ENCODE results near the gene MAD1L1.
A peak's percentile ranks its signal among the peaks of the same experiment; 100 is the strongest.
"Not testable (repeated sequence)": the region's sequence is repeated elsewhere in the genome, so short reads cannot be mapped to it uniquely, and the experiment has no call there.

Gene MAD1L1

GRCh38 chr7:2044311-2044882, 188.3 kb downstream of the MAD1L1 start:
- DNase-seq (ENCODE audit: low spot score): no peak

GRCh38 chr7:2043316-2044039, 189.3 kb downstream of the MAD1L1 start:
- peak; percentile 84 for DNase-seq (ENCODE audit: low spot score)

GRCh38 chr7:2042650-2043049, 190.1 kb downstream of the MAD1L1 start:
- DNase-seq (ENCODE audit: low spot score): no peak

- DNase-seq (ENCODE audit: low spot score): no peak
Measured at GRCh38 chr7:2041496-2042367, 191.0 kb downstream of the MAD1L1 start.

- no peak for DNase-seq (ENCODE audit: low spot score)
Measured at GRCh38 chr7:2040893-2041270, 191.9 kb downstream of the MAD1L1 start.

GRCh38 chr7:2040201-2040892, 192.4 kb downstream of the MAD1L1 start:
- DNase-seq (ENCODE audit: low spot score): no peak

GRCh38 chr7:2038931-2039728, 193.6 kb downstream of the MAD1L1 start:
- no peak for DNase-seq (ENCODE audit: low spot score)

- peak; percentile 66 for DNase-seq (ENCODE audit: low spot score)
Measured at GRCh38 chr7:2037808-2038522, 194.8 kb downstream of the MAD1L1 start.

- DNase-seq (ENCODE audit: low spot score): no peak
Measured at GRCh38 chr7:2037301-2037807, 195.4 kb downstream of the MAD1L1 start.

- no peak for DNase-seq (ENCODE audit: low spot score)
Measured at GRCh38 chr7:2036786-2037185, 196.0 kb downstream of the MAD1L1 start.

- DNase-seq (ENCODE audit: low spot score): not testable (repeated sequence)
Measured at GRCh38 chr7:2036201-2036600, 196.5 kb downstream of the MAD1L1 start.

- no peak for DNase-seq (ENCODE audit: low spot score)
Measured at GRCh38 chr7:2034291-2035201, 198.2 kb downstream of the MAD1L1 start.

GRCh38 chr7:2033586-2034135, 199.1 kb downstream of the MAD1L1 start:
- DNase-seq (ENCODE audit: low spot score): no peak

GRCh38 chr7:2032876-2033407, 199.8 kb downstream of the MAD1L1 start:
- DNase-seq (ENCODE audit: low spot score): no peak

GRCh38 chr7:2032030-2032875, 200.5 kb downstream of the MAD1L1 start:
- no peak for DNase-seq (ENCODE audit: low spot score)

- no peak for DNase-seq (ENCODE audit: low spot score)
Measured at GRCh38 chr7:2031451-2031845, 201.3 kb downstream of the MAD1L1 start.

GRCh38 chr7:2030475-2031450, 202.0 kb downstream of the MAD1L1 start:
- DNase-seq (ENCODE audit: low spot score): no peak

All from D341Med (cell line).